Muscle layer of duodenum (tissue), 2 donors: Measurements from ENCODE around the gene RNF31.

Experiments
- H3K27ac ChIP-seq: one replicate; pipeline ENCODE4 v1.7.0; 2013; ENCODE audit warnings: mild to moderate bottlenecking, low read length
- H3K27me3 ChIP-seq: one replicate; pipeline ENCODE4 v1.7.0; 2013; ENCODE audit warnings: low read depth, mild to moderate bottlenecking, control low read depth, low read length
- H3K36me3 ChIP-seq, 2 donors: one replicate each; pipeline ENCODE4 v1.7.0; 2013; ENCODE audit warnings: low read length in 2 of 2, control low read depth in 1 of 2, mild to moderate bottlenecking in 1 of 2; ENCODE audit not compliant: insufficient read depth in 2 of 2, control insufficient read depth in 1 of 2
- H3K4me1 ChIP-seq, 2 donors: one replicate each; pipeline ENCODE4 v1.7.0; 2013; ENCODE audit warnings: low read length in 2 of 2, mild to moderate bottlenecking in 2 of 2, control low read depth in 1 of 2, moderate library complexity in 1 of 2; ENCODE audit not compliant: insufficient read depth in 2 of 2, control insufficient read depth in 1 of 2
- H3K4me3 ChIP-seq, 2 donors: one replicate each; pipeline ENCODE4 v1.7.0; 2013; ENCODE audit warnings: low read length in 2 of 2, low read depth in 1 of 2, mild to moderate bottlenecking in 1 of 2
- H3K9me3 ChIP-seq, 2 donors: one replicate each; pipeline ENCODE4 v1.7.0; 2013; ENCODE audit warnings: low read length in 2 of 2, control low read depth in 1 of 2, mild to moderate bottlenecking in 1 of 2; ENCODE audit not compliant: control insufficient read depth in 1 of 2
- donor health status: healthy.

RNF31 gene

GRCh38 chr14:24188251-24189058 lies 41.2 kb downstream of the RNF31 start, which contains the start of gene IPO4:
Gene IPO4 (minus strand): TSS chr14:24188816. CDS start chr14:24188787, 29 bp downstream.
- peaks cover 31 to 55% of the 10 kb centered on the region in 2 donors for H3K36me3 ChIP-seq
- no peaks in the 10 kb centered on the region for H3K27me3 ChIP-seq
- peak within 1 kb of the TSS; percentile 70 to 79 for H3K4me3 ChIP-seq
- H3K4me1 ChIP-seq: peaks cover 4 to 19% of the 10 kb centered on the region in 2 donors
- H3K9me3 ChIP-seq: no peaks in the 10 kb centered on the region
- H3K27ac ChIP-seq: peak within 1 kb of the TSS; percentile 11

- Histone ChIP-seq H3K36me3 (peaks cover 29 to 50% of the 10 kb centered on the region in 2 donors), H3K27ac (no peak overlapping the region)
Measured at GRCh38 chr14:24189059-24189375, 41.7 kb downstream of the RNF31 start.

GRCh38 chr14:24189460-24189859 lies 42.2 kb downstream of the RNF31 start:
- H3K4me1 ChIP-seq: peaks cover 9 to 26% of the 10 kb centered on the region in 2 donors
- H3K4me3 ChIP-seq: no peak overlapping the region
- no peaks in the 10 kb centered on the region for H3K27me3 ChIP-seq
- H3K27ac ChIP-seq: no peak overlapping the region
- no peaks in the 10 kb centered on the region for H3K9me3 ChIP-seq
- peaks cover 27 to 45% of the 10 kb centered on the region in 2 donors for H3K36me3 ChIP-seq

More at GRCh38 chr14:24189059-24189375, 41.7 kb downstream of the RNF31 start:
- peaks cover 5 to 21% of the 10 kb centered on the region in 2 donors for H3K4me1 ChIP-seq
- peak overlapping the region; percentile 70 to 79 for H3K4me3 ChIP-seq
- H3K27me3 ChIP-seq: no peaks in the 10 kb centered on the region
- H3K9me3 ChIP-seq: no peaks in the 10 kb centered on the region

- Histone ChIP-seq H3K36me3 (peaks cover 25 to 36% of the 10 kb centered on the region in 2 donors), H3K27ac (no peak overlapping the region), H3K27me3 (no peaks in the 10 kb centered on the region), H3K4me3 (no peak overlapping the region), H3K9me3 (no peaks in the 10 kb centered on the region), H3K4me1 (peaks cover 13 to 29% of the 10 kb centered on the region in 2 donors)
Measured at GRCh38 chr14:24190416-24190815, 43.1 kb downstream of the RNF31 start.

GRCh38 chr14:24192933-24193332 lies 45.6 kb downstream of the RNF31 start:
- Histone ChIP-seq H3K9me3 (no peaks in the 10 kb centered on the region), H3K4me1 (peaks cover 14 to 34% of the 10 kb centered on the region in 2 donors), H3K27ac (no peak overlapping the region), H3K4me3 (no peak overlapping the region), H3K36me3 (peaks cover 12 to 21% of the 10 kb centered on the region in 2 donors), H3K27me3 (no peaks in the 10 kb centered on the region)

GRCh38 chr14:24194186-24194872 lies 47.0 kb downstream of the RNF31 start:
- Histone ChIP-seq H3K27ac (peak overlapping the region; percentile 95), H3K9me3 (no peaks in the 10 kb centered on the region), H3K4me1 (peaks cover 14 to 24% of the 10 kb centered on the region in 2 donors), H3K27me3 (no peaks in the 10 kb centered on the region), H3K4me3 (peak overlapping the region; percentile 79 to 93), H3K36me3 (peaks cover 12 to 21% of the 10 kb centered on the region in 2 donors)

GRCh38 chr14:24194873-24195185 lies 47.5 kb downstream of the RNF31 start:
- Histone ChIP-seq H3K27me3 (no peaks in the 10 kb centered on the region), H3K9me3 (no peaks in the 10 kb centered on the region), H3K4me1 (peaks cover 14 to 23% of the 10 kb centered on the region in 2 donors), H3K27ac (peak overlapping the region; percentile 95), H3K4me3 (peak overlapping the region; percentile 79 to 93), H3K36me3 (peaks cover 12 to 21% of the 10 kb centered on the region in 2 donors)

- Histone ChIP-seq H3K27ac (peak within 1 kb of the TSS; percentile 95), H3K4me3 (peak within 1 kb of the TSS; percentile 79 to 93), H3K27me3 (no peaks in the 10 kb centered on the region), H3K36me3 (peaks cover 12 to 17% of the 10 kb centered on the region in 2 donors), H3K9me3 (no peaks in the 10 kb centered on the region), H3K4me1 (peaks cover 14 to 23% of the 10 kb centered on the region in 2 donors)
Measured at GRCh38 chr14:24195186-24196070, 48.1 kb downstream of the RNF31 start, which contains the start of gene TM9SF1. Gene TM9SF1 (minus strand): TSS chr14:24195441. CDS start chr14:24195019, 422 bp downstream.

- peaks cover 14 to 23% of the 10 kb centered on the region in 2 donors for H3K4me1 ChIP-seq
- H3K36me3 ChIP-seq: peaks cover 12 to 20% of the 10 kb centered on the region in 2 donors
- H3K27ac ChIP-seq: peak overlapping the region; percentile 95
- no peaks in the 10 kb centered on the region for H3K9me3 ChIP-seq
- H3K4me3 ChIP-seq: peak overlapping the region; percentile 79 to 93
- H3K27me3 ChIP-seq: no peaks in the 10 kb centered on the region
Measured at GRCh38 chr14:24196071-24197055, 49.1 kb downstream of the RNF31 start.

- Histone ChIP-seq H3K27ac (no peak overlapping the region), H3K4me3 (no peak overlapping the region), H3K27me3 (no peaks in the 10 kb centered on the region)
Measured at GRCh38 chr14:24197056-24197450, 49.8 kb downstream of the RNF31 start.

More at GRCh38 chr14:24197056-24197450, 49.8 kb downstream of the RNF31 start:
- H3K9me3 ChIP-seq: no peaks in the 10 kb centered on the region
- peaks cover 11 to 18% of the 10 kb centered on the region in 2 donors for H3K36me3 ChIP-seq
- peaks cover 14 to 23% of the 10 kb centered on the region in 2 donors for H3K4me1 ChIP-seq
